Kidney capillary endothelial cell (primary cell): ENCODE measurements around the gene ABHD16B.
A peak's percentile ranks its signal among the peaks of the same experiment; 100 is the strongest.
"Not testable (repeated sequence)": the region's sequence is repeated elsewhere in the genome, so short reads cannot be mapped to it uniquely, and the experiment has no call there.

Experiments
- DNase-seq: peaks from one replicate; pipeline ENCODE4 v3.0.0-alpha.2; 2018; ENCODE audit warnings: low spot score

Gene ABHD16B

DNA sequence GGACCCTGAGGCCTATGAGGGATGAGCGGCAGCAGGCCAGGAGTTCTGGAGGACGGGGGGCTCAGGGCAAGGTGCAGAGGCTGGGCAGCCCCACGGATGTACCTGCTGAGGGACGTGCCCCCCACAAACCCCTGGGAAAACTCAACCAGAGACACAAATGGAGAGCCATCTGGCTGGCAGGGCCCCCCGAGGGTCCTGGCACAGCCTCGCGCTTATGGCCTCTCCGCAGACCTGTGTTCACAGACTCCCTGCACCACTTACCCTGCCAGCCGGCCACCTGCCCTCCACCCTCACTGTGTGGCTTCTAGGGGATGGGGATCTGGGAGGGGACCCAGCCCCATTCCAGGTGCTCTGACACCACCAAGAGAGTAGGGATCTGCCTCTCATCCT lies 26.8 kb upstream of the ABHD16B start:
- no peak for DNase-seq

GRCh38 chr20:63835021-63835858 lies 26.1 kb upstream of the ABHD16B start:
- peak; percentile 90 for DNase-seq

DNA sequence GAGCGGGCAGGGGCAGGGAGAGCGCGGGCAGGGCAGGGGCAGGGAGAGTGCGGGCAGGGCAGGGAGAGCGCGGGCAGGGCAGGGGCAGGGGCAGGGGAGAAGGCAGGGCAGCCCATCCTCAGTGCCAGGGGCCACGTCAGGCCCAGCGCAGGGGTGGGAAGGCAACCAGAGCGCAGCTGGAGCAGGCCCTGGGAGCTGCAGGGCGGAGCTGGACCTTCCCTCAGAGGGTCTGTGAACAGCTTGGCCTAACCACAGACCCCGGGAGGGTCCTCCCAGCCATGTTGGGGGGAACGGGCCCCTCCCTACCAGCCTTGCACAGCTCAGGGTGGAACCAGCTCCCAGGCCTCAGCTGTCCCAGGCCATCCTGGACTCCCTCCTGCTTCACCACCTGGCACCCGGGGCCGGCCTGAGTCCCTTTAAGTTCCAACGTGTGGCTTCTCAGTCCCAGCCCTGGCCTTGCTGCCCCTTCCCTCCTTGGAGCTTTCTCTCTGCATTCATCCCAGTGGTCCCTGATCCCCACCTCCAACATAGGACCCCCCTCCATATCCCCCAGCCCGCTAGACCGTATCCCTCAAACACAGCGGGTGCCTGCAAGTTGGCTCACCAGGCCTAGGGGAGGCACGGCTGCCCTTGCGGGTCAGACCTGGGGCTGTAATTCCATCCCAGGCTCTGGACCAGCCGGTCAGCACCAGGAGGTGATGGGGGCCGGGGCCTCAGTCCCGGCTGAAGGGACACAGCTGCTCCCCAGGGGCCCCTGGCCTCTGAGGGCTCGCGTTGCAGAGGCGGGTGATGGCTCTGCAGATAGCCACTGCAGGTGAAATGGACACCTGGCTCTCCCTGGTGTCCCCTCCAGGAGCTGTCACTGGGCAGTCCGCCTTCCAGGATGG lies 24.6 kb upstream of the ABHD16B start:
- DNase-seq, result no peak

DNA sequence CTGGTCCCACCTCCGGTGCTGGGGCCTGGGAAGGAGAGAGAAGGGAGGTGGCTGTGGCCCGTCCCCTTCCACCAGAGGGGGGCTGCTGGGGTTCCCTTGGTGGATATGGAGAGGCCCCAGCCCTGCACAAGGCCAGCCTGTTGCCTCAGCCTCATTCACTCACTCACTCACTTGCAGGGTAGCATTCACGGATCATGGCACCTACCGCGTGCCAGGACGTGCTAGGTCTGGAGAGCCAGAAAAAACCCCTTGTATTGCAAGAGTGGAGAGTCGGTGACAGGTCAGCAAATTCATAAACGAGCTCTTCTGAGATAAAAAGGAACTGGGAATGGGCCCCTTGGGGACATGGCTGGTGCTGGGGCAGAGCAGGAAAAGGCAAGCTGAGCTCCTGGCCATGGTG lies 23.8 kb upstream of the ABHD16B start:
- no peak for DNase-seq

DNA sequence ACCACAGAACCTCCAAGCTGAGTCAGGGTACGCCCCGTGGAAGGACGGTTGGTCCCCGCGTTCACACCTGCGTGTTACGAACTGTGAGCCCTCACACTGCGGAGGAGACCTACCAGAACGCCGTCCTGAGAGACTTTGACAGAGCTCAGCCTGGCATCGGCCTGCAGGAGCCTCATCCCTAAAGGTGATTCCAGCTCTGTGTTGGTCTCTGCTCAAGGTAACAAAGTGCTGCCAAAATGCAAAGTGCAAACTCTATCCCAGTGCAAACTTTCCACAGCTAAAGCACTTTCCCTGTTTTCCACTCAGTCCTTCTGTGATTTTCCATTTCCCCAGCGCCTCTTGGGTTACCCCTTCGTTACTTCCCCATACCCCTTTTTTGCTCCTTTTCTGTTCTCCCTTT lies 21.7 kb upstream of the ABHD16B start:
- no peak for DNase-seq

GRCh38 chr20:63840405-63840828 lies 20.9 kb upstream of the ABHD16B start:
- DNase-seq, result no peak

DNA sequence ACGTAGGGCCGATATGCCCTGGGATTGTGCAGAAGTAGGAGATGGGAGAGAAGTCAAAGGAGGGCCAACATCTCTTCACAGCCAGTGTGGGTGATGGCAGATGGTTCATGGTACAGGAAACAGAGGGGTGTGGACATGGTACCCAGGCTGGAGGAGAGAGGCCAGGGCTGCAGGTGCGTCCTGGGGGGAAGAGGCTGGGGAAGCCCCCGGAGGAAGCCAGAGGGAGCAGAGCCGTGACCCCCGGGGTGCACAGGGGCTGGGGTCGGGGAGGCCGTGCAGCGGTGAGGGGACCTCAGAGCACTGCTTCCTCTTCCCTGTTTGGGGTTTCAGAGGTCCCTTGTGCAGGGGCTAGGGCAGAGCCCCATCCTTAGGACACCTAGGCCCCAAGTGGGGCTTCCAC lies 19.0 kb upstream of the ABHD16B start:
- DNase-seq, result no peak

DNA sequence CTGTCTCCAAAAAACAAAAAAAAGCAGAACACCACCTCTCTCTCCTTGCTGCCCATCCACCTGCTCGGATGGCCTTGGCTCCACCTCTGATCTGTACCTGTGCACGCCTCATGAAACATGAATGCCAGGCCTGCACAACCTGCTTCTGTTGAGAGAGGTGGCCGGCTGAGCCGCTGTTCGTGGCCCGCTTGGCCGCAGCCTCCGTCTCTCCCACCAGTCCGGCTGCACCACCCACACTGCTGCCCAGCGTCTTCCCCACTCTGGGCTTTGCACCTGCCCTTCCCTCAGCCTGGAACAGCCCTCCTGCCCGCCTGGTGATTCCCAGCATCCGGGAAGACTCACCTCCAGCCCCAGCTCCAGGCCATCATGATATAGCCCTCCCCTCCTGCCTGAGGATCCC lies 18.1 kb upstream of the ABHD16B start:
- DNase-seq, result no peak

DNA sequence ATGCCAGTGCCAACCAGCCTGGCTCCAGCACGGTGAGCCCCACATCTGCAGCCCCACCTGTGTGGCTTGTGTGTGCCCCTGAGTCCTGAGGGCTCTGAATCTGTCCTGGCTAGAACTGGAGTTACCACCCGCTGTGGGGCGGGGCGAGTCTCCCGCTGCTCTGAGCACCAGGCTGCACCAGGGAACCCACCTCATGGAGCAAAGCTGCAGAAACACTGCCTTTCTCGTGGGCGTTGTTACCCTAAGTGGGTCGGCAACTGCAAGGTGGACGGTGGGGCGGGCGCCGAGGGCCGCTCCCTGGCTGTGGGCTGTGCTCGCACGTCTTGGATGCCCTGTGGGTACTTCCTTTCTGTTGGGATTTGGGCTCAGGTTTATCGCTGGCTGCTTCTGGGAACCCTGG lies 17.5 kb upstream of the ABHD16B start:
- no peak for DNase-seq

GRCh38 chr20:63844511-63844991 lies 16.7 kb upstream of the ABHD16B start:
- no peak for DNase-seq

DNA sequence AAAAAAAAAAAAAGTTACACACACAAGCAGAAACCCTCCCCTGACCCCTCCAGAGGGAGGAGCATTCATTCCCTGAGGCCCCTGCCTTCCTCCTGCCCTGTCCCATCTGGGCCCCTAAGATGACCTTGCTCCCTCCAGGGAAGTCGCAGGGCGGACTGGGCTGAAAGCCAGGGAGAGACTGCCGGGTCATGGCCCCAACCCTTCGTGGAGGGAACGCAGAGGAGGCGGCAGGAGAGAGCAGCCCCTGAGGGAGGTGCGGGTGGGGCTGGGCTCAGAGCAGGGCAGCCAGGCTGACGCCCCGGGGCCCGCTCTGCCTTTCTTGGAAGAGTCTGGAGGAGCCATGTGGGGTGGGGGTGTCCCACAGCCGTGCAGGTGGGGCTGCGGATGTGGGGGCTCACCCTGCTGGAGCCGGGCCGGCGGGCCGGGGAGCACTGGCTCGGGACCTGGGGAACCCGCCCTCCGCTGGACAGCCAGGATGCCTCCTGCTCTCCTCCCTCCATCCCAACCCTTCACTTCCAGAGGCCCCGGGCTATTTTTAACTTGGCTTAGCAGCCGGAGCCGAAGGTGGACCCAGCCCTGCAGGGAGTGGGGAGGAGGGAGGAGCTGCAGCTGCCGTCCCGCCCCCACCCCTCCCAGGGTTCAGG lies 15.0 kb upstream of the ABHD16B start:
- DNase-seq, result no peak

DNA sequence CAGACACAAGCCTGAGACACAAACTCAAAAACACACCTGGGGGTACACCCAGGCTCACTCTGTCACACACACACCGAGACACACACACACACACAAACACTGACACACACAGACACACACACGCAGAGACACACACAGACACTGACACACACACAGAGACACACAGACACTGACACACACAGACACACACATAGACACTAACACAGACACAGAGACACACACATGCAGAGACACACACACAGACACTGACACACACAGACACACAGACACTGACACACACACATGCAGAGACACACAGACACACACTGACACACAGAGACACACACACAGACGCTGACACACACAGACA lies 14.4 kb upstream of the ABHD16B start:
- no peak for DNase-seq

DNA sequence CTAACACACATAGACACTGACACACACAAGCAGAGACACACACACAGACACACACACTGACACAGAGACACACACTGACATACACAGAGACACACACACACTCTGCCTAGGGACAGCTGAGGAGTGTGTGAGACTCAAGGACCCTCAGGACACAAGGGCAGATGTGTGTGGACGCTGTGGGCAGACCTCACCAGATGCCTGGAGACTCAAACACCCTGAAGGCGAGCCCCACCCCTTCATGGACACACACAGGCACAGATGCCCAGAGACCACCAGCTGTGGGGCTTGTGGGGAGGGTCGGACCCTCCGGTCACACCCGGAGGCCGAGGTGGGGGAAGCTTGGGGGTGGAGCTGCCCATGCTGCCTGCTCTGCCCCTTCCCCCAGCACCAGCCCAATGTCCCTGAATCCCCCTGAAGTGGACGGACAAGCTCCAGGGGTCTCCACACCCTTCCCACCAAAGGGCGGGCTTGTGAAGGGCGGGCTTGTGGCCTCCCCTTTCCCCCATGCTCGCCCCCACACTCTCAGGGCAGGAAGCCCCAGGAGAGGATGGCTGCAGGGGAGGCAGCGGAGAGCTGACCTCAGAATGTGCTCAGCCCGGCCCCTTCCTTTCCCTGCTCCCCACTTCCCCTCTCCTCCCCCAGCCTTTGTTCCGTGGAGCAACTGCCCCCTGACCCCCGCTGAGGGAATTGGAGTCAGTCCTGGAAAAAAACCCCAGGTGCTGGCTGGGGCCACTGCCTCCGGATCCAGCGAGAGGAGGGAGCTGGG lies 13.9 kb upstream of the ABHD16B start:
- no peak for DNase-seq

GRCh38 chr20:63848003-63848911 lies 13.0 kb upstream of the ABHD16B start:
- no peak for DNase-seq

DNA sequence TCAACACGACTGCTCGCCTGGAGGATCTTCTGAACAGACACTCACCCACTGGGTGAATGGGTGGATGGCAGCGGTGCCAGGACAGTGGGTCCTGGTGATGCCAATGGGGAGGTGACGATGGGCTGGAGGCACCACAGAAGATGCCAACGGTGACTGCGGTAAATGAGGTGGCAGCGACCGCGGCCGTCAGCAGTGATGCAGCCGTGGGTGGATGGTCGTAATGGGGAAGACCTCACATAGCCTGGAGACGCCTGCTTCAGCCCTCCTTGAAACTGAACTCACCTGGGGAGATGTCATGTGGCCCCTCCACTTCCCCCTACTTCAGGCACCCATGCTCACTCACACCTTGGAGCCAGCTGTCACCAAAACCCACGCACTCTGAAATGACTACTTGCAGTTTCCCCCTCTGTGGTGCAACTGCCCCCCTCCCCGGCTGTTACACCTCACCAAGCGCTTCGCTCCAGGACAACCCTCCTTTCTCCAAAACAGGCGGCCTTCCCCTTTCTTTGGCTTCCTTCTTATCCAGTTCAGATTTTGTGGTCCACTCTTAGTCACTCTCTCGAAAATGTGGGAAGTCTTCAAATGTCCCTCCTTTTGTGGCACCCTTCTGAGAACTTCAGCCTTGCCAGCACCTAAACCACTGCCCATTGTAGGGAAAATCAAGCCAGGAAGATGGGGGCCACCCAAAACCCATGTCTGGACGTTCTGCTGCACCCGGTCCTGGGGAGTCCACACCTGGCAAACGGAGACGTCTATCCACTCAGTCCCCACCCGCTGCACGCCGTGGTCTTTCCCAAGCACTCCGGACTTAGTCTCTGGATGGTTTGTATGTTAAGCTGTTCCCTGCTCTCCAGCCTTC lies 10.4 kb upstream of the ABHD16B start:
- DNase-seq, result no peak

- not testable (repeated sequence) for DNase-seq
Observed at GRCh38 chr20:63851548-63851943, 9.8 kb upstream of the ABHD16B start.

DNA sequence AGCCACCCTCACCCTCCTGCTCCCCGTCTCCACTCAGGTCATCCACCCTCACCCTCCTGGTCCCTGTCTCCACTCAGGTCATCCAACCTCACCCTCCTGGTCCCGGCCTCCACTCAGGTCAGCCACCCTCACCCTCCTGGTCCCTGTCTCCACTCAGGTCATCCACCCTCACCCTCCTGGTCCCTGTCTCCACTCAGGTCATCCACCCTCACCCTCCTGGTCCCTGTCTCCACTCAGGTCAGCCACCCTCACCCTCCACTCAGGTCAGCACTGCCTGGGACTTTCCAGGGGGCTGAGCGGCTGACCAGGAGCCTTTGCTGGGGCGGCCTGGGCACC lies 7.6 kb upstream of the ABHD16B start:
- not testable (repeated sequence) for DNase-seq

- no peak for DNase-seq
Observed at GRCh38 chr20:63854069-63854765, 7.1 kb upstream of the ABHD16B start.

GRCh38 chr20:63854766-63855362 lies 6.4 kb upstream of the ABHD16B start:
- no peak for DNase-seq
